ENCODE measurements around the gene WNT9B. TPM values are rescaled to one million over a fixed set of nuclear protein-coding genes. Genes with fewer than 3 reads are reported as not detected.

Gene WNT9B
- polyA plus RNA-seq, 1 donor from 2014 or later, result not detected

DNA sequence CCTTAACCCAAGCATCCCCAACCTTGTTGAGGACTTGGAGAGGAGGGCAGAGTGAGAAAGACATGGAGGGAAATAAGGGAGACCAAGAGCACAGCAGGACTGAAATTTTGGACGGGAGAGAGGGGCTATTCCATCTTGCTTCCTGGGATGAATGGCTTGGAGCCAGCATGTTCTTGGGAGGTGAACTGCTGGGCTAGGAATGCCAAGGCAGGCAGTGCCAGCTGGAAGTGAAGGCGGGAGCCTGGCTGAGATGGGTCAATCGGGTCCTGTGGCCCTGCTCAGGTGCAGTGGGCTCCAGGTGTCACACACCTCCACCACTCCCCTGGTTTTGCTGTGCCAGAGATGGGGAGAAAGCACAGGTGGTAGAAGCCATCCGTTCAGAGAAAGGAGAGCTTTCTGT, 25.5 kb downstream of the WNT9B start:
- H3K9me2 ChIP-seq (ENCODE audit: insufficient read depth, low read length), result no peaks in the 10 kb centered on the region
- H3F3A ChIP-seq (ENCODE audit: insufficient read depth, low read length, poor library complexity, severe bottlenecking), result no peaks in the 10 kb centered on the region
- no peak overlapping the region for H3K27ac ChIP-seq (ENCODE audit: low read length)
- H3K4me3 ChIP-seq (ENCODE audit: low read length), result no peak overlapping the region
- H2AFZ ChIP-seq (ENCODE audit: low read depth, low read length), result no peak overlapping the region
- H3K9ac ChIP-seq (ENCODE audit: low read length), result no peak overlapping the region
- H3K4me2 ChIP-seq (ENCODE audit: low read length), result no peak overlapping the region
- H3K79me2 ChIP-seq (replicated peaks; ENCODE audit: insufficient read depth, low read length), result no peaks in the 10 kb centered on the region
- no peaks in the 10 kb centered on the region for H3K36me3 ChIP-seq (ENCODE audit: insufficient read depth, low read length)
- no peaks in the 10 kb centered on the region for H3K27me3 ChIP-seq (ENCODE audit: insufficient read depth, low read depth, low read length)
- no peaks in the 10 kb centered on the region for H4K20me1 ChIP-seq (ENCODE audit: insufficient read depth)
- TF ChIP-seq EZH2 (IDR thresholded peaks at IDR 0.05; ENCODE audit: borderline replicate concordance, insufficient read depth, low read length, poor library complexity, severe bottlenecking), result no peak
- TF ChIP-seq POLR2AphosphoS5 (IDR thresholded peaks at IDR 0.05), result no peak
- TF ChIP-seq MXI1 (conservative IDR thresholded peaks at IDR 0.05; ENCODE audit: poor library complexity, severe bottlenecking), result no peak
- TF ChIP-seq, protein P1, sequence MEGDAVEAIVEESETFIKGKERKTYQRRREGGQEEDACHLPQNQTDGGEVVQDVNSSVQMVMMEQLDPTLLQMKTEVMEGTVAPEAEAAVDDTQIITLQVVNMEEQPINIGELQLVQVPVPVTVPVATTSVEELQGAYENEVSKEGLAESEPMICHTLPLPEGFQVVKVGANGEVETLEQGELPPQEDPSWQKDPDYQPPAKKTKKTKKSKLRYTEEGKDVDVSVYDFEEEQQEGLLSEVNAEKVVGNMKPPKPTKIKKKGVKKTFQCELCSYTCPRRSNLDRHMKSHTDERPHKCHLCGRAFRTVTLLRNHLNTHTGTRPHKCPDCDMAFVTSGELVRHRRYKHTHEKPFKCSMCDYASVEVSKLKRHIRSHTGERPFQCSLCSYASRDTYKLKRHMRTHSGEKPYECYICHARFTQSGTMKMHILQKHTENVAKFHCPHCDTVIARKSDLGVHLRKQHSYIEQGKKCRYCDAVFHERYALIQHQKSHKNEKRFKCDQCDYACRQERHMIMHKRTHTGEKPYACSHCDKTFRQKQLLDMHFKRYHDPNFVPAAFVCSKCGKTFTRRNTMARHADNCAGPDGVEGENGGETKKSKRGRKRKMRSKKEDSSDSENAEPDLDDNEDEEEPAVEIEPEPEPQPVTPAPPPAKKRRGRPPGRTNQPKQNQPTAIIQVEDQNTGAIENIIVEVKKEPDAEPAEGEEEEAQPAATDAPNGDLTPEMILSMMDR (IDR thresholded peaks at IDR 0.05; ENCODE audit: poor library complexity, severe bottlenecking), result no peak
- no peak for TF ChIP-seq EP300 (conservative IDR thresholded peaks at IDR 0.05; ENCODE audit: poor library complexity, severe bottlenecking)
- TF ChIP-seq RAD21 (conservative IDR thresholded peaks at IDR 0.05), result no peak
- TF ChIP-seq TAF1 (IDR thresholded peaks at IDR 0.05; ENCODE audit: low read depth), result no peak
- TF ChIP-seq, protein P2, sequence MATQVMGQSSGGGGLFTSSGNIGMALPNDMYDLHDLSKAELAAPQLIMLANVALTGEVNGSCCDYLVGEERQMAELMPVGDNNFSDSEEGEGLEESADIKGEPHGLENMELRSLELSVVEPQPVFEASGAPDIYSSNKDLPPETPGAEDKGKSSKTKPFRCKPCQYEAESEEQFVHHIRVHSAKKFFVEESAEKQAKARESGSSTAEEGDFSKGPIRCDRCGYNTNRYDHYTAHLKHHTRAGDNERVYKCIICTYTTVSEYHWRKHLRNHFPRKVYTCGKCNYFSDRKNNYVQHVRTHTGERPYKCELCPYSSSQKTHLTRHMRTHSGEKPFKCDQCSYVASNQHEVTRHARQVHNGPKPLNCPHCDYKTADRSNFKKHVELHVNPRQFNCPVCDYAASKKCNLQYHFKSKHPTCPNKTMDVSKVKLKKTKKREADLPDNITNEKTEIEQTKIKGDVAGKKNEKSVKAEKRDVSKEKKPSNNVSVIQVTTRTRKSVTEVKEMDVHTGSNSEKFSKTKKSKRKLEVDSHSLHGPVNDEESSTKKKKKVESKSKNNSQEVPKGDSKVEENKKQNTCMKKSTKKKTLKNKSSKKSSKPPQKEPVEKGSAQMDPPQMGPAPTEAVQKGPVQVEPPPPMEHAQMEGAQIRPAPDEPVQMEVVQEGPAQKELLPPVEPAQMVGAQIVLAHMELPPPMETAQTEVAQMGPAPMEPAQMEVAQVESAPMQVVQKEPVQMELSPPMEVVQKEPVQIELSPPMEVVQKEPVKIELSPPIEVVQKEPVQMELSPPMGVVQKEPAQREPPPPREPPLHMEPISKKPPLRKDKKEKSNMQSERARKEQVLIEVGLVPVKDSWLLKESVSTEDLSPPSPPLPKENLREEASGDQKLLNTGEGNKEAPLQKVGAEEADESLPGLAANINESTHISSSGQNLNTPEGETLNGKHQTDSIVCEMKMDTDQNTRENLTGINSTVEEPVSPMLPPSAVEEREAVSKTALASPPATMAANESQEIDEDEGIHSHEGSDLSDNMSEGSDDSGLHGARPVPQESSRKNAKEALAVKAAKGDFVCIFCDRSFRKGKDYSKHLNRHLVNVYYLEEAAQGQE (IDR thresholded peaks at IDR 0.05; ENCODE audit: borderline replicate concordance), result no peak
- no peak for TF ChIP-seq SMC3 (conservative IDR thresholded peaks at IDR 0.05; ENCODE audit: poor library complexity)
- H3K9me3 ChIP-seq (ENCODE audit: low read length), result no peaks in the 10 kb centered on the region

DNA sequence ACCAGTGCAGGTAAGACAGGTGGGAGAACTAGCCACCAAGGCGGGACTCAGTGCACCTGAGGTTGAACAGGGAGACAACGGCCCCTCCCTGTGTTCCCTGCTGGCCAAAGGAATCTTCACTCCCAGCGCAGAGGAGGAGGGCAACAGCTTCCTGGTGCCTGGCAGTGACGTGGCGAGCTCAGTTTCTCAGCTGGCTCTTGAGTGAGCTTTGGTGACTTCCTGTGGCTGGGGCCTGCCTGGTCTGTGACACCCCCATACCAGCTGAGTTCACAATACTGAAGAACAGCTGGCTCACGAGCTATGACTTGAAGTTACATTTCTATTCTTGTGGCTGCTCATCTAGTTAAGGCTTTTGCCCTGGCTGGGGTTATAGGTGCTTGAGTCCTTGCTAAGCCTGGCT, 26.1 kb downstream of the WNT9B start:
- no peak overlapping the region for H3K4me3 ChIP-seq (ENCODE audit: low read length)
- TF ChIP-seq POLR2AphosphoS5 (IDR thresholded peaks at IDR 0.05), result no peak
- no peak for TF ChIP-seq EZH2 (IDR thresholded peaks at IDR 0.05; ENCODE audit: borderline replicate concordance, insufficient read depth, low read length, poor library complexity, severe bottlenecking)
- TF ChIP-seq, protein P2 (IDR thresholded peaks at IDR 0.05; ENCODE audit: borderline replicate concordance), result no peak
- no peak for TF ChIP-seq RAD21 (conservative IDR thresholded peaks at IDR 0.05)
- TF ChIP-seq EP300 (conservative IDR thresholded peaks at IDR 0.05; ENCODE audit: poor library complexity, severe bottlenecking), result no peak
- no peak for TF ChIP-seq SMC3 (conservative IDR thresholded peaks at IDR 0.05; ENCODE audit: poor library complexity)
- TF ChIP-seq, protein P1 (IDR thresholded peaks at IDR 0.05; ENCODE audit: poor library complexity, severe bottlenecking), result no peak
- no peak for TF ChIP-seq MXI1 (conservative IDR thresholded peaks at IDR 0.05; ENCODE audit: poor library complexity, severe bottlenecking)
- TF ChIP-seq TAF1 (IDR thresholded peaks at IDR 0.05; ENCODE audit: low read depth), result no peak
- H3K9me3 ChIP-seq (ENCODE audit: low read length), result no peaks in the 10 kb centered on the region
- H3K9ac ChIP-seq (ENCODE audit: low read length), result no peak overlapping the region
- no peaks in the 10 kb centered on the region for H3K79me2 ChIP-seq (replicated peaks; ENCODE audit: insufficient read depth, low read length)
- H4K20me1 ChIP-seq (ENCODE audit: insufficient read depth), result no peaks in the 10 kb centered on the region
- H3K27ac ChIP-seq (ENCODE audit: low read length), result no peak overlapping the region
- H3K9me2 ChIP-seq (ENCODE audit: insufficient read depth, low read length), result no peaks in the 10 kb centered on the region
- H3K36me3 ChIP-seq (ENCODE audit: insufficient read depth, low read length), result no peaks in the 10 kb centered on the region
- no peaks in the 10 kb centered on the region for H3K27me3 ChIP-seq (ENCODE audit: insufficient read depth, low read depth, low read length)
- no peak overlapping the region for H2AFZ ChIP-seq (ENCODE audit: low read depth, low read length)
- H3K4me2 ChIP-seq (ENCODE audit: low read length), result no peak overlapping the region
- H3F3A ChIP-seq (ENCODE audit: insufficient read depth, low read length, poor library complexity, severe bottlenecking), result no peaks in the 10 kb centered on the region
